Measurements from ENCODE around the gene BOLA1.
"Not testable (repeated sequence)": the region's sequence is repeated elsewhere in the genome, so short reads cannot be mapped to it uniquely, and the experiment has no call there.

Gene BOLA1

DNA sequence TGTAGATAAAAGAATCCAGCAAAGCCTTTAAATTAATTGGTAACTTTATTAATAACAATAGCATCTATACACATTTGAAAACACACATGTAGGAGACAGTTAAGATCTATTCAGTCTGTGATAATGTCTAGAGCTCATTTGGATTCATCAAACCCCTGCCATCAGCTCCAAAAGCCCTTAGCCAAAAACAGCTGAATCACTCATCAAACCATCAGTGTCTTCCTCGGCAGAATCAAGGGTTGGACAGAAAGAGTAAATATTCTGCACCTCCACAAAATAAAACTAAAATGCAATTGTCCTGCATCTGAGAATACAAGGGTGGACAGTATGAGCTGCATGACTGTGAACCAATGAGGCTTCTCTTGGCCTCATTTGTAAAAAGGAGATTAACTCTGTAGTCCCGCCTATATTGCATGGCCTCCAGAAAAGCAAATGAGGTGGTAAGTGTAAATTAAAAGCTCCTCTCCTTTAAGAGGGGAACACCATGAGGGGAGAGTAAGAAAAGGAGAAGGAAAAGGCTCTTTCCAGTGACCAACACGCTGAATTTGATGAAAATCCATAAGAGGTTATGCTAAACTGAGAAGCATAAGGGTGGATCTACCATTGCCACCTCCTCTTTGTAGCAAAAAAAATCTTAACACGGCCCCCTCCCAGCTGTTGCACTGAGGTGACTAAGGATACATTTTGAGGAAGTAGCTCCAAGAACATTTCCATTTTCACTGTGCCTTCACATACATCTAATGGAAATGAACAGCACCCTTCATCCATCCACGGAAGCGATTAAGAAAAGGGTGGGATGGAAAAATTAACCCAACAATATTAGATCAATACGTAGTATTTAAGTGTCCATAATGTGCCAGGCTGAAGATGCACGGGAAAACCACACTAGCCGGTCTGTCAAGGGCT is 14.7 kb upstream of the BOLA1 start:
- DNase-seq (no peak), ATAC-seq (ENCODE audit: insufficient read depth, low read depth) (no peak)
- no peaks in the 10 kb centered on the region for H3K9me3 ChIP-seq (ENCODE audit: insufficient read depth, low read length, severe bottlenecking)
- no peak overlapping the region for H3K4me3 ChIP-seq (ENCODE audit: low read depth in 1 of 2, low read length in 2 of 2)
- no peak for TF ChIP-seq EZH2 (IDR thresholded peaks at IDR 0.05; ENCODE audit: borderline replicate concordance, low read depth, low read length, severe bottlenecking)
- TF ChIP-seq, protein P1, sequence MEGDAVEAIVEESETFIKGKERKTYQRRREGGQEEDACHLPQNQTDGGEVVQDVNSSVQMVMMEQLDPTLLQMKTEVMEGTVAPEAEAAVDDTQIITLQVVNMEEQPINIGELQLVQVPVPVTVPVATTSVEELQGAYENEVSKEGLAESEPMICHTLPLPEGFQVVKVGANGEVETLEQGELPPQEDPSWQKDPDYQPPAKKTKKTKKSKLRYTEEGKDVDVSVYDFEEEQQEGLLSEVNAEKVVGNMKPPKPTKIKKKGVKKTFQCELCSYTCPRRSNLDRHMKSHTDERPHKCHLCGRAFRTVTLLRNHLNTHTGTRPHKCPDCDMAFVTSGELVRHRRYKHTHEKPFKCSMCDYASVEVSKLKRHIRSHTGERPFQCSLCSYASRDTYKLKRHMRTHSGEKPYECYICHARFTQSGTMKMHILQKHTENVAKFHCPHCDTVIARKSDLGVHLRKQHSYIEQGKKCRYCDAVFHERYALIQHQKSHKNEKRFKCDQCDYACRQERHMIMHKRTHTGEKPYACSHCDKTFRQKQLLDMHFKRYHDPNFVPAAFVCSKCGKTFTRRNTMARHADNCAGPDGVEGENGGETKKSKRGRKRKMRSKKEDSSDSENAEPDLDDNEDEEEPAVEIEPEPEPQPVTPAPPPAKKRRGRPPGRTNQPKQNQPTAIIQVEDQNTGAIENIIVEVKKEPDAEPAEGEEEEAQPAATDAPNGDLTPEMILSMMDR (IDR thresholded peaks at IDR 0.05; ENCODE audit: borderline replicate concordance, extremely low read depth, low read length, poor library complexity, severe bottlenecking): no peak
- no peak overlapping the region for H3K9ac ChIP-seq (ENCODE audit: low read depth, low read length)
- no peaks in the 10 kb centered on the region for H3K27me3 ChIP-seq (ENCODE audit: insufficient read depth, low read length, poor library complexity)
- H4K20me1 ChIP-seq (ENCODE audit: insufficient read depth, low read length): no peaks in the 10 kb centered on the region
- no peak overlapping the region for H2AFZ ChIP-seq (ENCODE audit: low read depth, low read length)
- H3K79me2 ChIP-seq (ENCODE audit: insufficient read depth, low read length): no peaks in the 10 kb centered on the region
- H3K4me1 ChIP-seq (ENCODE audit: insufficient read depth, low read length): peaks cover 3% of the 10 kb centered on the region
- no peak overlapping the region for H3K27ac ChIP-seq (ENCODE audit: low read length)
- H3K36me3 ChIP-seq (ENCODE audit: insufficient read depth, low read length): no peaks in the 10 kb centered on the region
- no peak overlapping the region for H3K4me2 ChIP-seq (ENCODE audit: insufficient read depth, low read length)

DNA sequence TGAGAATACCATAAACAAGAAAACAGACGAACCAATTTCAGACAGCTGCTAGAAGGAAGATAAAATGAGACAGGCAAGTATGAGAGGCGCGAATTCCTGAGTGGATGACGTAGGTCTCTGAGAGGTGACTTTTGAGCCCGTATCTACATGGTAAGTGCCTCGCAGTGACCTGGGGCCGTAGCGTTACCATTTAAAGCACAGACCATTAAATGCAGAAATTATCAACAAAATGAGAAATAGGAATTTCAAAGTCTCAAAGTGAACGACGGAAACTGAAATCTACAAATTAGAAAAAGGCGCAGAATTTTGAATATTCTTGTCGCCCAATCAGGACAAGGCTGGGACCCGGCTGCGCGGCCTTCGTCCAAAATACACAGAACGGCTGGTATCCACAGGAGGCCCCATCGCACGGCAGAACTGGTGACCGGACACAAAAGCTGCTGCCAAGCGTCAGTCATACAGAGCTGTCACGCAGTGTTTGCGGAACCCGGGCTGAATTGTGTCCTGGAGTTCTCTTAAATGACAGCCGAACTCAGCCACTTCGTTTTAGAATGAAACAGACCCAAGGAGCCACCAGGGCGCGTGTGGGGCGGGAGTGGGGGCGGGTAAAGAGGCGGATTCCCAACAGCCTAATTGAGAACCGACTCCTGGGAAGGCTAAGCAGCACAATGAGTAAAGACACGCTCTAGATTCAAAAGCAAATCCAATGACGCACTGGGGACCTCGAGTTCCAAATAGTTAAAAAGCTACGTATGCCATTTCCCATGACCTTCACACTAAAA is 13.8 kb upstream of the BOLA1 start:
- no peaks in the 10 kb centered on the region for H3K27me3 ChIP-seq (ENCODE audit: insufficient read depth, low read length, poor library complexity)
- no peak for DNase-seq
- no peak overlapping the region for H3K4me2 ChIP-seq (ENCODE audit: insufficient read depth, low read length)
- TF ChIP-seq, protein P1 (IDR thresholded peaks at IDR 0.05; ENCODE audit: borderline replicate concordance, extremely low read depth, low read length, poor library complexity, severe bottlenecking): no peak
- no peak for TF ChIP-seq EZH2 (IDR thresholded peaks at IDR 0.05; ENCODE audit: borderline replicate concordance, low read depth, low read length, severe bottlenecking)
- no peaks in the 10 kb centered on the region for H3K79me2 ChIP-seq (ENCODE audit: insufficient read depth, low read length)
- H2AFZ ChIP-seq (ENCODE audit: low read depth, low read length): no peak overlapping the region
- no peaks in the 10 kb centered on the region for H3K36me3 ChIP-seq (ENCODE audit: insufficient read depth, low read length)
- no peak overlapping the region for H3K4me3 ChIP-seq (ENCODE audit: low read depth in 1 of 2, low read length in 2 of 2)
- H3K4me1 ChIP-seq (ENCODE audit: insufficient read depth, low read length): no peaks in the 10 kb centered on the region
- H3K27ac ChIP-seq (ENCODE audit: low read length): no peak overlapping the region
- H4K20me1 ChIP-seq (ENCODE audit: insufficient read depth, low read length): no peaks in the 10 kb centered on the region
- no peak for ATAC-seq (ENCODE audit: insufficient read depth, low read depth)
- H3K9me3 ChIP-seq (ENCODE audit: insufficient read depth, low read length, severe bottlenecking): no peaks in the 10 kb centered on the region
- H3K9ac ChIP-seq (ENCODE audit: low read depth, low read length): no peak overlapping the region

DNA sequence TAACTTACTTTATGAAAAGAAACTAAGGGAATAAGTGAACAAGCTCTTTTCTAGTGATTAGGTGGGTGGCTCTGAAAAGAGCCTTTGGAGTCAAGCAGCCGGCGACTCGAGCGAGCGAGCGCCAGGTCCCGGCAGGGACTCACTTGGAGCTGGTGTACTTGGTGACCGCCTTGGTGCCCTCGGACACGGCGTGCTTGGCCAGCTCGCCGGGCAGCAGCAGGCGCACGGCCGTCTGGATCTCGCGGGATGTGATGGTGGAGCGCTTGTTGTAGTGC is 13.3 kb upstream of the BOLA1 start:
- ATAC-seq (ENCODE audit: insufficient read depth, low read depth); DNase-seq; H2AFZ ChIP-seq (ENCODE audit: low read depth, low read length); H3K27me3 ChIP-seq (ENCODE audit: insufficient read depth, low read length, poor library complexity); H3K4me1 ChIP-seq (ENCODE audit: insufficient read depth, low read length); H3K36me3 ChIP-seq (ENCODE audit: insufficient read depth, low read length); H3K79me2 ChIP-seq (ENCODE audit: insufficient read depth, low read length); H4K20me1 ChIP-seq (ENCODE audit: insufficient read depth, low read length); H3K27ac ChIP-seq (ENCODE audit: low read length); H3K9me3 ChIP-seq (ENCODE audit: insufficient read depth, low read length, severe bottlenecking); H3K4me2 ChIP-seq (ENCODE audit: insufficient read depth, low read length); H3K4me3 ChIP-seq (ENCODE audit: low read depth in 1 of 2, low read length in 2 of 2); H3K9ac ChIP-seq (ENCODE audit: low read depth, low read length): not testable (repeated sequence)
